ACC112 (cell line): Measurements from ENCODE around the gene DSP.

ENCODE experiments used
- H2AFZ ChIP-seq: fragments of 200-600 bp; sonication (generic); one replicate; pipeline ENCODE4 v1.6.0; 2017; ENCODE audit warnings: antibody characterized with exemption, low read length; ENCODE audit not compliant: unreplicated experiment
- H3K27ac ChIP-seq: fragments of 200-600 bp; sonication (generic); 2 replicates; pipeline ENCODE4 v1.5.1; 2014; ENCODE audit warnings: low read depth, mild to moderate bottlenecking, antibody characterized with exemption, low read length, moderate library complexity
- H3K27me3 ChIP-seq: fragments of 200-600 bp; sonication (generic); 2 replicates; pipeline ENCODE4 v1.6.1; 2014; ENCODE audit warnings: mild to moderate bottlenecking, antibody characterized with exemption, low read length, moderate library complexity, mixed read lengths; ENCODE audit not compliant: insufficient read depth
- H3K36me3 ChIP-seq: fragments of 200-600 bp; sonication (generic); 2 replicates; pipeline ENCODE4 v1.6.1; 2016; ENCODE audit warnings: mild to moderate bottlenecking, antibody characterized with exemption, low read length, moderate library complexity, mixed read lengths; ENCODE audit not compliant: insufficient read depth
- H3K4me1 ChIP-seq: fragments of 200-600 bp; sonication (generic); one replicate; pipeline ENCODE4 v1.6.1; 2016; ENCODE audit warnings: low read length, mixed read lengths; ENCODE audit not compliant: insufficient read depth, unreplicated experiment, control insufficient read depth
- H3K4me3 ChIP-seq: fragments of 200-600 bp; sonication (generic); 2 replicates; pipeline ENCODE4 v1.5.1; 2014; ENCODE audit warnings: mild to moderate bottlenecking, low read depth, low read length
- H3K79me2 ChIP-seq: fragments of 200-600 bp; sonication (generic); one replicate; pipeline ENCODE4 v1.6.0; 2016; ENCODE audit warnings: low read length; ENCODE audit not compliant: control insufficient read depth, unreplicated experiment, insufficient read depth

Gene DSP

DNA sequence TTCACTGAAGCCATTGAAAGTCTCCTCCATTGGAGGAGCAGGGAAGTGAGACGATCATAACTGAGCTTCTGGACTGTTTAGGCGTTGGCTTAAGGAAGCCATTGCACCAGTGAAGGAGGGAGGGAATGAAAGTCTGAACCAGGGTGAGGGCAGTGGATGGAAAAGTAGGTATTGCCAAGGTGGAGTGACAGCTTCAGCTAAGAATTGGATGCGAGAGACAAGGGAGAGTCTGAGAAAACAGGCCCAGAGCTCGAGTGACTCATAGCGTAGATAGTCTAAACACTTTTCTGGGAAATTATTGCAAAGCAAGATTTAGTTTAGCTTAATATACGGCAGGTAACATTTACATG lies 4.5 kb downstream of the DSP start:
- H3K4me1 ChIP-seq, result peaks cover 12% of the 10 kb centered on the region
- no peaks in the 10 kb centered on the region; the same call in 1 of the 2 replicates for H3K36me3 ChIP-seq
- no peaks in the 10 kb centered on the region for H3K27me3 ChIP-seq
- no peak overlapping the region for H3K27ac ChIP-seq
- H2AFZ ChIP-seq, result no peak overlapping the region
- H3K4me3 ChIP-seq, result no peak overlapping the region
- H3K79me2 ChIP-seq, result peaks cover 56% of the 10 kb centered on the region

DNA sequence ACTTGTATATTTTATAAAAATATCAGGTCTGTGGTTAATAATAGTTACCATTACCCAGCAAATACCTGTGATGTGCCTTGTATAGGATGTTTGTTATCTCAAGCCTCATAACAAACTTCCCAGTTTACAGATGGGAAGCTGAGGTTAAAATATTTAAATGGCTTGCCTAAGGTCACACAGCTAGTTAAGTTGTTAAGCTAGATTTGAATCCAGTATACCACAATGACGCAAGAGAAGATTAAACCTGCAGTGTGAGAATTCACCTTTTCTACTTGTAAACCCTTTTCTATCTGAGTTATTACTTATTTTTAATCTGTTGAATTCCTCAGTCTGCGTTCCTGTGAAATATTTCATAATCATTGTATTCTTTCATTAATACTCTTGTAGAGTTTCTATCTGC lies 4.9 kb downstream of the DSP start:
- H3K4me1 ChIP-seq, result peaks cover 12% of the 10 kb centered on the region
- H3K4me3 ChIP-seq, result no peak overlapping the region
- no peaks in the 10 kb centered on the region; the same call in 1 of the 2 replicates for H3K36me3 ChIP-seq
- H2AFZ ChIP-seq, result no peak overlapping the region
- H3K79me2 ChIP-seq, result peaks cover 56% of the 10 kb centered on the region
- H3K27ac ChIP-seq, result no peak overlapping the region
- no peaks in the 10 kb centered on the region for H3K27me3 ChIP-seq

DNA sequence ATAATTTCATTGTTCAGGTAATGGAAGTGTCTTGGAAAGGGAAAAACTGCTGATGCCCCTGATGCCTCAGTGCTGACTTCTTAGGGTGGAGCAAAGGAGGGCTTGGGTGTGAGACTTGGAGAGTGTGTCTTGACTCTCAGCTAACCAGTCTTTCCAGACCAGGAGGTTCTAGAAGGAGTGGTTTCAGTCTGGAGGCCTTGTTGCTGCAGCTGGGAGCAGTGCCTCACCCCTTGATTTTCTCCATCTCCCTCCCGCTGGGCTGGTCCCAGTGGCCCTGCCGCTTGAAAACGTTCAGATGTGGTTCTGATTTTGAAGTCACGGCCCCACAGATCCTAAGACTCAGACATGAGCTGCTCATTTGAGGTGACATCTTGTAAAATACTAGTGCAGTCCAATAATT lies 5.4 kb downstream of the DSP start:
- Histone ChIP-seq H3K27ac (no peak overlapping the region), H2AFZ (no peak overlapping the region), H3K4me3 (no peak overlapping the region), H3K79me2 (peaks cover 60% of the 10 kb centered on the region), H3K27me3 (no peaks in the 10 kb centered on the region), H3K4me1 (peaks cover 12% of the 10 kb centered on the region), H3K36me3 (no peaks in the 10 kb centered on the region; the same call in 1 of the 2 replicates)

DNA sequence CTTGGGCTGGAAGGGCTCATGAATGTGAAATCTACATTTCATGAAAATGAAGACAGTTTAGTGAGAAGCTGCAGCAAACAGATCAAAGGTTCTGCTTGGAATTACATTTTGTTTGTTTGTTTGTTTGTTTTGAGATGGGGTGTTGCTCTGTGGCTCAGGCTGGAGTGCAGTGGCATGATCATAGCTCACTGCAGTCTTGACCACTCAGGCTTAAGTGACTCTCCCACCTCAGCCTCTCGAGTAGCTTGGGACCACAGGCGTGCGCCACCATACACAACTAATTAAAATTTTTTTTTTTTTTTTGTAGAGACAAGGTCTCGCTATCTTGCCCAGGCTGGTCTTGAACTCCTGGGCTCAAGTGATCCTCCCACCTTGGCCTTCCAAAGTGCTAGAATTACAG lies 5.8 kb downstream of the DSP start:
- no peak overlapping the region for H3K27ac ChIP-seq
- H3K79me2 ChIP-seq, result peaks cover 55% of the 10 kb centered on the region
- no peaks in the 10 kb centered on the region for H3K27me3 ChIP-seq
- no peak overlapping the region for H3K4me3 ChIP-seq
- no peaks in the 10 kb centered on the region; the same call in 1 of the 2 replicates for H3K36me3 ChIP-seq
- H2AFZ ChIP-seq, result no peak overlapping the region
- H3K4me1 ChIP-seq, result peaks cover 12% of the 10 kb centered on the region

DNA sequence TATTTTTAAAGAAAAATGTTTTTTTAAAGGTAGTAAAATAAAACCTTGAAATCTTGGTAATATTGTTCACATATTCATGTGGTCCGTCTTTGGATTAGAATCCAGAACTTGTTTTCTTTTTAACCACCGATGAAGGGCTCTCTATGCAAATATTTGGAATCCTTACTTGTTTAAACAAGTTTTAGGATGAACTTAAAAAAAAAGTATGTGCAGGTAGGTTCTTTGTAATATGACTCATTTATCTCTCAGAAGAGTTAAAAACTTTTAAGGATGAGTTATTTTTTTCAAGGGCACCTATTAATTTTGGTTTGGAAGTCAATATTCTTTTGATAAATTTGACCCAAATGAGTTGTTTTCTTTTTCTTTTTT lies 8.9 kb downstream of the DSP start:
- Histone ChIP-seq H3K36me3 (no peaks in the 10 kb centered on the region; the same call in 1 of the 2 replicates), H2AFZ (no peak overlapping the region), H3K79me2 (peaks cover 41% of the 10 kb centered on the region), H3K4me1 (peaks cover 4% of the 10 kb centered on the region), H3K4me3 (no peak overlapping the region), H3K27ac (no peak overlapping the region), H3K27me3 (no peaks in the 10 kb centered on the region)

DNA sequence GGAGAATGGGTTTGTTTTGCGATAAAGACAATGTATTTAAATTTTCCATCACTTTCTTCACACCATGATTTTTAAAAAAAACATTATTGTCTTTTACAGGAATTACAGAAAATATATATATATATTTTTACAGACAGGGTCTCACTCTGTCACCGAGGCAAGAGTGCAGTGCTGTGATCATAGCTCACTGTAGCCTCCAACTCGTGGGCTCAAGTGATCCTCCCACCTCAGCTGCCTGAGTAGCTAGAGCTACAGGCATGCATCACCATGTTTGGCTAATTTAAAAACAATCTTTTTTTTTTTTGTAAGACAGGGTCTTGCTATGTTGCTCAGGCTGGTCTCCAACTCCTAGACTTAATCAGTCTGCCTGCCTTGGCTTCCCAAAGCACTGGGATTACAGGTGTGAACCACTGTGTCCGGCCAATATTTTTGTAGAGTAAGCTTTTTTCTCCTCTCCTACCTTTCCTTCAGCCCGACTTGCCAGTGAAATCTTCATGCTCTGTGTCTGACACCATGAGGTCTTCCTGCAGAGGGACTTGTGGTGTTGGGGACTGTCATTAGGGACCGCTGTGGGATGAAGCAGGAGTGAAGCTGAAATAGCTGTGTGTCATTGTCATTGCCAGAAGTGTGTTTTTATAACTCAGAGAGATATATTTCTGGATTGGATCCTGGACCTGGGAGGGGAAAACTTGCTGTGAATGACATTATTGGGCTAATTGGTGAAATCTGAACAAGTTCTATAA lies 13.2 kb downstream of the DSP start:
- peaks cover 19% of the 10 kb centered on the region for H3K79me2 ChIP-seq
- no peak overlapping the region for H2AFZ ChIP-seq
- no peaks in the 10 kb centered on the region for H3K4me1 ChIP-seq
- no peaks in the 10 kb centered on the region for H3K27me3 ChIP-seq
- H3K27ac ChIP-seq, result no peak overlapping the region
- H3K4me3 ChIP-seq, result no peak overlapping the region
- H3K36me3 ChIP-seq, result peaks cover 8% of the 10 kb centered on the region; the same call in 1 of the 2 replicates

DNA sequence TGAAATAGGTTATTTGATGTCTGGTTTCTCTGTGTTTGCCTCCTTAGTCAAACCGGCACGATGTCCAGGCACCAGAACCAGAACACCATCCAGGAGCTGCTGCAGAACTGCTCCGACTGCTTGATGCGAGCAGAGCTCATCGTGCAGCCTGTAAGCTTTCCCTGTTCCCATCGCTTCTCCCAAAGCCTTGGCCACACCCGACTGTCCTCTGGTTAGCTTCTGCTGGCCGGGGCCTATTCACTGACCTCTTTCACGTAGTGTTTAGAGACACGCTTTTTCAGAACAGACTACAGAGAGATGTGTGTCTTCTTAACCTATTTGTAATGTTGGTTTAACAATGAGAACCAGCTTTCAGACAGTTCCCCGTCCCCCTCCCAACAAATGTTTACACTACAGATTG lies 14.2 kb downstream of the DSP start:
- H3K4me1 ChIP-seq, result no peaks in the 10 kb centered on the region
- H3K4me3 ChIP-seq, result no peak overlapping the region
- peaks cover 8% of the 10 kb centered on the region; the same call in 1 of the 2 replicates for H3K36me3 ChIP-seq
- H3K79me2 ChIP-seq, result peaks cover 19% of the 10 kb centered on the region
- H3K27me3 ChIP-seq, result no peaks in the 10 kb centered on the region
- no peak overlapping the region for H2AFZ ChIP-seq
- no peak overlapping the region for H3K27ac ChIP-seq

DNA sequence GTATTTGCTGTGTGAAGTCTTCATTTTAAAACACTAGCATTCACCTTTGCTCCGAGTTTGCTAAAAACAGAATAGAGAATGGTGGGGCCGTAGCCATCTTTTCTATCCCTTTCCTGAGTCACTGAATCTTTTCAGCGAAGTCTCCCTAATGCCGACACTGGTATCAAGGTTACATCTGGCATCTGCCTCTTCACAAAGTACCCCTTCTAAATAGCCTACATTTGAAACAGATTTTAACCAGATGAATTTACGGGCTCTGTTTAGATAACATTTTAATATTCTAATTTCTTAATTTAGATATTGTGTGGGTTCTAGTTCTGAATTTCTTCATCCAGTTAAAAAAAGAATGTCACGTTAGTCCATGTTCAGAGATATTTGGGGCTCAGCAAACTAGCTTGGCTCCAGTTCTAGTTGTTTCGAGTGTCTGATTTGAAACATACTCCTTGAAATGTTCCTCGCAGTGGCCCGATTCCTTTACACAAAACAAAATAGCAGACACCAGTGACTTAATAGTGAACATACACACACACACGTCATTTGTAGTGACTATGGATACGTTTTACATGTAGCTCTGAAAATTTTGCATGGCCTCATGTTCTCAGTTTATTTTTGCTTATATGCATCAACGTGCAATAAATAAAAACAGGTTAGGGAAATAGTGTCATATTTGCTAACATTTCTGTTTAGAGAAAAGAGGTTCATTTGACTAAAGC lies 15.1 kb downstream of the DSP start:
- Histone ChIP-seq H3K36me3 (0 out of 2 replicates have a peak, but pooled peaks cover 8% of the 10 kb centered on the region), H3K79me2 (peaks cover 17% of the 10 kb centered on the region), H2AFZ (no peak overlapping the region), H3K27me3 (no peaks in the 10 kb centered on the region), H3K4me3 (no peak overlapping the region), H3K27ac (no peak overlapping the region), H3K4me1 (no peaks in the 10 kb centered on the region)

DNA sequence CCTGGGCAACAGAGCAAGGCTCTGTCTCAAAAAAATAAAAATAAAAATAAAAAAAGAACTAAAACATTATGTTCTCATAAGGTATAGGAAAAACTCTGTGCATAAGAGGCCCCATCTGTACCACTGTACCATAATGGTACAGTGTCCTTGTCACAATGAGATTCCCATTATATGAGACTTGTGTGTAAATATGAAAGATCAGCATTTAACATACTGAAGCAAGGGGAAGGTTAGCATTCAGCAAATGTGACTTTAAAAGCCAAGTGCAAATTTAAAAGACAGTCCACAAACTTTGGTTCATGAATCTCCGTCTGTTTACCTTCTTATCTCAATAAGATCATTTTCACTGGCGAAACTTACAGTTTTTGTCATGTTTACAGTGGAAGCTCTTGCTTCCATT lies 16.2 kb downstream of the DSP start:
- Histone ChIP-seq H3K79me2 (peaks cover 14% of the 10 kb centered on the region), H3K27me3 (no peaks in the 10 kb centered on the region), H3K4me3 (no peak overlapping the region), H3K4me1 (no peaks in the 10 kb centered on the region), H3K27ac (no peak overlapping the region), H2AFZ (no peak overlapping the region), H3K36me3 (0 out of 2 replicates have a peak, but pooled peaks cover 8% of the 10 kb centered on the region)

DNA sequence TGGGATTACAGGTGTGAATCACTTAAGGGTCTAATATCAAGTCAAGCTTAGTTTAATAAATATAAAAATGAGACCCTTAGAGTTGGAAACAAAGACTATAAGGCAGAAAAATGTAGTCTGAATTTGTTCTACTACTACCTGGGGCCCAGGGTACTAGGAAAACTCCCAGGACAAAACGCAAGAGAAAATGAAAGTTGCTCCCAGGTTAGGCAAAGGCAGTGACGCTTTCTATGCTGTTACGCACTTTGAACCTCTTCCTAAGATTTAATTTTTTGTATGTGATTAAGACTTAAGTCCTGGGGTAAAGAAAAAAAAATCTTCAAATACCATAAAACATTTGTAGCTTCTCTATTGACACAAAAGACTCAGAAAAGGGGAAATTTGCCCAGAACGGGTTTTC lies 17.3 kb downstream of the DSP start:
- Histone ChIP-seq H3K4me3 (no peak overlapping the region), H2AFZ (no peak overlapping the region), H3K27ac (no peak overlapping the region), H3K4me1 (no peaks in the 10 kb centered on the region), H3K79me2 (peaks cover 9% of the 10 kb centered on the region), H3K27me3 (no peaks in the 10 kb centered on the region), H3K36me3 (0 out of 2 replicates have a peak, but pooled peaks cover 8% of the 10 kb centered on the region)

DNA sequence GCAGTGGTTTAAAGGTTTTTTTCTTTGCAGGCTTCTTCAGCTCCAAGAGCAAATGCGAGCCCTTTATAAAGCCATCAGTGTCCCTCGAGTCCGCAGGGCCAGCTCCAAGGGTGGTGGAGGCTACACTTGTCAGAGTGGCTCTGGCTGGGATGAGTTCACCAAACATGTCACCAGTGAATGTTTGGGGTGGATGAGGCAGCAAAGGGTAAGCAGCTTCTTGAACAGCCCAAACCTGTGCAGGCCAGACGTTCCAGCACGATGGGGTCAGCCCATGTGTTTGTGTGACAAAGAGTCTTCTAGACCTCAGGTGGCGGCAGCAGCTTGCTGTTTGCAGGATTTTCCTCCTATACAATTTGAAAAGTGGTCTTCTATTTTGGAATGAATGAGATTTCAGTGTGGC lies 17.7 kb downstream of the DSP start:
- H3K79me2 ChIP-seq, result peaks cover 5% of the 10 kb centered on the region
- H3K4me3 ChIP-seq, result no peak overlapping the region
- H2AFZ ChIP-seq, result no peak overlapping the region
- H3K36me3 ChIP-seq, result 0 out of 2 replicates have a peak, but pooled peaks cover 8% of the 10 kb centered on the region
- no peaks in the 10 kb centered on the region for H3K4me1 ChIP-seq
- H3K27ac ChIP-seq, result no peak overlapping the region
- no peaks in the 10 kb centered on the region for H3K27me3 ChIP-seq
